Neural progenitor cell (in vitro differentiated cells): Measurements from ENCODE around the gene EEF2K. TPM values are rescaled to one million over a fixed set of nuclear protein-coding genes. Genes with fewer than 3 reads are reported as not detected.
"Not testable (repeated sequence)": the region's sequence is repeated elsewhere in the genome, so short reads cannot be mapped to it uniquely, and the experiment has no call there.

ENCODE experiments used
- DNase-seq: peaks from one replicate; pipeline ENCODE4 v3.0.0-alpha.2; 2016; ENCODE audit warnings: low spot score
- H2AFZ ChIP-seq: fragments of 200-600 bp; sonication (generic); replicated peaks from 2 replicates; pipeline ENCODE4 v1.6.1; 2016; ENCODE audit warnings: antibody characterized with exemption
- H3F3A ChIP-seq: fragments of 200-600 bp; sonication (generic); 2 replicates; pipeline ENCODE4 v1.6.1; 2016; ENCODE audit warnings: antibody characterized with exemption, low read depth
- H3K27ac ChIP-seq: fragments of 200-600 bp; sonication (generic); 2 replicates; pipeline ENCODE4 v1.5.1; 2016; ENCODE audit warnings: mild to moderate bottlenecking
- H3K27me3 ChIP-seq: fragments of 200-600 bp; sonication (generic); 2 replicates; pipeline ENCODE4 v1.6.1; 2016; ENCODE audit warnings: mild to moderate bottlenecking, moderate library complexity
- H3K36me3 ChIP-seq: fragments of 200-600 bp; sonication (generic); 2 replicates; pipeline ENCODE4 v1.5.1; 2016
- H3K4me1 ChIP-seq: fragments of 200-600 bp; sonication (generic); 2 replicates; pipeline ENCODE4 v1.6.1; 2016; ENCODE audit warnings: mixed run types
- H3K4me2 ChIP-seq: fragments of 200-600 bp; sonication (generic); 2 replicates; pipeline ENCODE4 v1.6.1; 2016
- H3K4me3 ChIP-seq: fragments of 200-600 bp; sonication (generic); 2 replicates; pipeline ENCODE4 v1.5.1; 2016
- H3K79me2 ChIP-seq: fragments of 200-600 bp; sonication (generic); 2 replicates; pipeline ENCODE4 v1.6.1; 2016; ENCODE audit warnings: low read depth
- H3K9ac ChIP-seq: fragments of 200-600 bp; sonication (generic); 2 replicates; pipeline ENCODE4 v1.6.1; 2016
- H3K9me3 ChIP-seq: fragments of 200-600 bp; sonication (generic); 2 replicates; pipeline ENCODE4 v1.5.1; 2016; ENCODE audit warnings: low read depth
- H4K20me1 ChIP-seq: fragments of 200-600 bp; sonication (generic); 2 replicates; pipeline ENCODE4 v1.6.1; 2016; ENCODE audit warnings: low read depth
- H3K27ac Mint-ChIP-seq: 3 replicates; pipeline ENCODE4 v1.8.0; 2021; ENCODE audit warnings: mixed read lengths
- H3K27me3 Mint-ChIP-seq: 2 replicates; pipeline ENCODE4 v1.8.0; 2022; ENCODE audit warnings: low read depth, mild to moderate bottlenecking, inconsistent platforms, moderate library complexity, mixed read lengths; ENCODE audit not compliant: insufficient read depth
- H3K36me3 Mint-ChIP-seq: 3 replicates; pipeline ENCODE4 v1.8.0; 2021; ENCODE audit warnings: mixed read lengths
- H3K4me1 Mint-ChIP-seq: 3 replicates; pipeline ENCODE4 v1.8.0; 2021; ENCODE audit warnings: mixed read lengths
- H3K4me3 Mint-ChIP-seq: 3 replicates; pipeline ENCODE4 v1.8.0; 2021; ENCODE audit warnings: mild to moderate bottlenecking, moderate library complexity, mixed read lengths
- H3K9me3 Mint-ChIP-seq: 3 replicates; pipeline ENCODE4 v1.8.0; 2020; ENCODE audit warnings: mixed read lengths
- EZH2 ChIP-seq: fragments of 200-600 bp; sonication (generic); IDR thresholded peaks from 2 replicates; pipeline ENCODE4 v1.6.1; 2017; ENCODE audit warnings: antibody characterized with exemption, mild to moderate bottlenecking, moderate library complexity
- EZH2phosphoT487 ChIP-seq: fragments of 200-600 bp; sonication (generic); IDR thresholded peaks from 2 replicates; pipeline ENCODE4 v1.6.1; 2017; ENCODE audit warnings: antibody characterized with exemption
- total RNA-seq: library from RNA; depleted of rRNA; stranded (reverse); fragments of >200 nt; gene quantifications from 2 replicates; pipeline ENCODE4 v1.2.3, GENCODE V29; 2015; ENCODE audit warnings: low replicate concordance
- TF ChIP-seq, protein P1 (sequence below): fragments of 200-600 bp; sonication (generic); IDR thresholded peaks from 2 replicates; pipeline ENCODE4 v1.5.1; 2017; ENCODE audit warnings: antibody characterized with exemption, mild to moderate bottlenecking

The EEF2K gene
- total RNA-seq, 1 donor from 2014 or later = 9.0 TPM

GRCh38 chr16:22165508-22166285, 40.4 kb upstream of the EEF2K start:
- no peak overlapping the region for H3K4me2 ChIP-seq
- H2AFZ ChIP-seq = no peak overlapping the region
- DNase-seq = no peak
- no peaks in the 10 kb centered on the region for H3K9me3 ChIP-seq
- no peaks in the 10 kb centered on the region for H3F3A ChIP-seq
- H3K27me3 ChIP-seq = peaks cover 39% of the 10 kb centered on the region
- H3K4me1 Mint-ChIP-seq = no peaks in the 10 kb centered on the region
- no peak overlapping the region for H3K4me3 Mint-ChIP-seq
- H3K27ac Mint-ChIP-seq = no peak overlapping the region
- H3K9ac ChIP-seq = no peak overlapping the region
- H4K20me1 ChIP-seq = no peaks in the 10 kb centered on the region
- H3K9me3 Mint-ChIP-seq = peaks cover 5% of the 10 kb centered on the region
- peaks cover 23% of the 10 kb centered on the region for H3K27me3 Mint-ChIP-seq
- H3K36me3 Mint-ChIP-seq = no peaks in the 10 kb centered on the region
- TF ChIP-seq EZH2phosphoT487 = no peak
- TF ChIP-seq, protein P1, sequence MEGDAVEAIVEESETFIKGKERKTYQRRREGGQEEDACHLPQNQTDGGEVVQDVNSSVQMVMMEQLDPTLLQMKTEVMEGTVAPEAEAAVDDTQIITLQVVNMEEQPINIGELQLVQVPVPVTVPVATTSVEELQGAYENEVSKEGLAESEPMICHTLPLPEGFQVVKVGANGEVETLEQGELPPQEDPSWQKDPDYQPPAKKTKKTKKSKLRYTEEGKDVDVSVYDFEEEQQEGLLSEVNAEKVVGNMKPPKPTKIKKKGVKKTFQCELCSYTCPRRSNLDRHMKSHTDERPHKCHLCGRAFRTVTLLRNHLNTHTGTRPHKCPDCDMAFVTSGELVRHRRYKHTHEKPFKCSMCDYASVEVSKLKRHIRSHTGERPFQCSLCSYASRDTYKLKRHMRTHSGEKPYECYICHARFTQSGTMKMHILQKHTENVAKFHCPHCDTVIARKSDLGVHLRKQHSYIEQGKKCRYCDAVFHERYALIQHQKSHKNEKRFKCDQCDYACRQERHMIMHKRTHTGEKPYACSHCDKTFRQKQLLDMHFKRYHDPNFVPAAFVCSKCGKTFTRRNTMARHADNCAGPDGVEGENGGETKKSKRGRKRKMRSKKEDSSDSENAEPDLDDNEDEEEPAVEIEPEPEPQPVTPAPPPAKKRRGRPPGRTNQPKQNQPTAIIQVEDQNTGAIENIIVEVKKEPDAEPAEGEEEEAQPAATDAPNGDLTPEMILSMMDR = no peak
- TF ChIP-seq EZH2 = no peak
- H3K36me3 ChIP-seq = no peaks in the 10 kb centered on the region
- H3K79me2 ChIP-seq = no peaks in the 10 kb centered on the region
- H3K4me1 ChIP-seq = no peaks in the 10 kb centered on the region
- H3K4me3 ChIP-seq = no peak overlapping the region
- H3K27ac ChIP-seq = no peak overlapping the region

GRCh38 chr16:22171953-22172352, 34.1 kb upstream of the EEF2K start:
- Mint-ChIP-seq H3K4me1 (no peaks in the 10 kb centered on the region), H3K9me3 (no peaks in the 10 kb centered on the region), H3K27ac (no peak overlapping the region), H3K27me3 (peaks cover 9% of the 10 kb centered on the region), H3K4me3 (no peak overlapping the region), H3K36me3 (no peaks in the 10 kb centered on the region)
- no peak for DNase-seq
- Histone ChIP-seq H3K36me3 (no peaks in the 10 kb centered on the region), H3K4me1 (no peaks in the 10 kb centered on the region), H3K27me3 (no peaks in the 10 kb centered on the region), H3K4me3 (no peak overlapping the region), H4K20me1 (no peaks in the 10 kb centered on the region), H3K9ac (no peak overlapping the region), H3K4me2 (no peak overlapping the region), H3F3A (no peaks in the 10 kb centered on the region), H3K27ac (no peak overlapping the region), H2AFZ (no peak overlapping the region), H3K9me3 (no peaks in the 10 kb centered on the region), H3K79me2 (no peaks in the 10 kb centered on the region)
- TF ChIP-seq EZH2 = no peak
- TF ChIP-seq, protein P1 = no peak
- no peak for TF ChIP-seq EZH2phosphoT487

- H3K4me3 ChIP-seq, DNase-seq, H3K4me2 ChIP-seq, H3K9ac ChIP-seq, H3K27ac Mint-ChIP-seq, H3K4me3 Mint-ChIP-seq, H4K20me1 ChIP-seq, H3K9me3 Mint-ChIP-seq, H3K4me1 ChIP-seq, H3K36me3 Mint-ChIP-seq, H3K36me3 ChIP-seq, H3K79me2 ChIP-seq, H2AFZ ChIP-seq, H3K27ac ChIP-seq, H3K27me3 Mint-ChIP-seq, H3K9me3 ChIP-seq, H3F3A ChIP-seq, H3K27me3 ChIP-seq, H3K4me1 Mint-ChIP-seq: not testable (repeated sequence)
Measured at GRCh38 chr16:22172642-22173041, 33.4 kb upstream of the EEF2K start.

DNA sequence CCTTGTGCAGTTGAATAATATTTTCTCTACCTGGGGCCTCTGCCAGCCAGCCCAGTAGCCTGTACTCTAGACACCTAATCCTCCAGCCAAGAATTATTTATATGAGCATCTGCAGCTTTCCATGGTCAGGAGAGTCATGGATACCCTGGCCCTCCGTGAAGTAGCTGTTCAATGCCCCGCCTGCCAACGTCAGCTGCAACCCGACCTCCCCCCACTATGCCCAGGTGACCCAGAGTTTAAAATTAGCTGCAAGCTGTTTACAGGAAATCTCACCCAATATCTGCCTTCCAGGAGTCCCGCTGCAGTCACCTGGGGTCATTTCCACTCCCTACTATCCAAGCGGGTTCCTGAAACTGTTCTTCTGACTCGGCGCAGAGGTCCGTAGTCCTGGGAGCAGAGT, 31.4 kb upstream of the EEF2K start:
- H2AFZ ChIP-seq = no peak overlapping the region
- peaks cover 7% of the 10 kb centered on the region for H3K27me3 Mint-ChIP-seq
- H3K9me3 Mint-ChIP-seq = no peaks in the 10 kb centered on the region
- no peak overlapping the region for H3K4me3 Mint-ChIP-seq
- H4K20me1 ChIP-seq = no peaks in the 10 kb centered on the region
- no peaks in the 10 kb centered on the region for H3K36me3 ChIP-seq
- no peaks in the 10 kb centered on the region for H3K27me3 ChIP-seq
- H3K9me3 ChIP-seq = no peaks in the 10 kb centered on the region
- H3K9ac ChIP-seq = no peak overlapping the region
- no peak overlapping the region for H3K4me2 ChIP-seq
- H3K4me3 ChIP-seq = no peak overlapping the region
- no peaks in the 10 kb centered on the region for H3K4me1 ChIP-seq
- H3K27ac ChIP-seq = no peak overlapping the region
- H3F3A ChIP-seq = no peaks in the 10 kb centered on the region
- DNase-seq = no peak
- H3K27ac Mint-ChIP-seq = no peak overlapping the region
- H3K79me2 ChIP-seq = no peaks in the 10 kb centered on the region
- TF ChIP-seq, protein P1 = no peak
- TF ChIP-seq EZH2phosphoT487 = no peak
- no peak for TF ChIP-seq EZH2
- H3K36me3 Mint-ChIP-seq = no peaks in the 10 kb centered on the region
- no peaks in the 10 kb centered on the region for H3K4me1 Mint-ChIP-seq
